GM19452 (cell line): ENCODE data around the gene PGA5.
"Not testable (repeated sequence)": the region's sequence is repeated elsewhere in the genome, so short reads cannot be mapped to it uniquely, and the experiment has no call there.

Source experiments
- ATAC-seq: cut with Tn5 transposase; IDR thresholded peaks from one replicate; pipeline ENCODE4 v1.9.1; 2021; ENCODE audit not compliant: unreplicated experiment

The PGA5 gene

GRCh38 chr11:61240875-61241274 lies at the start of gene PGA5:
PGA5 (plus strand) TSS chr11:61241175; CDS start chr11:61241227, 52 bp downstream.
- not testable (repeated sequence) for ATAC-seq

- ATAC-seq: no peak
Observed at GRCh38 chr11:61193596-61193995, 47.4 kb upstream of the PGA5 start.

DNA sequence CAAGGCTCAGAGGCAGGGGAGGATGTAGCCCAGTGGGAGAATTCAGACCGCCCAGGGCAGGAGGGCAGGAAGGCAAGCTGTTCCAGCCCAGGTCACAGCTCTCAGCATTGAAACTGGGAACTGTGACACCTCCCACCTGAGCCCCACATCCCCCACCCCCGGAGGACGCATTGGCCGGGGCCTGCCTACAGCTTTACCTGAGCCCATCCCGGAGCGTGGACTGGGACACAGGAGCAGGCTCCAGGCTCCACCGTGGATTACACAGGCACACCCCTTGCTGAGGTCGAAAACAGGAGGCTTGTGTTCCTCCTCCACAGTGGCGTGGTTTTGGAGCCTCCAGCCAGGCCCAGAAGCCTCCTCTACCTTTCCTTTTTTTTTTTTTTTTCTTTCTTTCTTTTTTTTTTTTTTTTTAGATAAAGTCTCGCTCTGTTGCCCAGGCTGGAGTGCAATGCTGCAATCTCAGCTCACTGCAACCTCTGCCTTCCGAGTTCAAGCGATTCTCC lies 46.8 kb upstream of the PGA5 start:
- ATAC-seq: no peak

DNA sequence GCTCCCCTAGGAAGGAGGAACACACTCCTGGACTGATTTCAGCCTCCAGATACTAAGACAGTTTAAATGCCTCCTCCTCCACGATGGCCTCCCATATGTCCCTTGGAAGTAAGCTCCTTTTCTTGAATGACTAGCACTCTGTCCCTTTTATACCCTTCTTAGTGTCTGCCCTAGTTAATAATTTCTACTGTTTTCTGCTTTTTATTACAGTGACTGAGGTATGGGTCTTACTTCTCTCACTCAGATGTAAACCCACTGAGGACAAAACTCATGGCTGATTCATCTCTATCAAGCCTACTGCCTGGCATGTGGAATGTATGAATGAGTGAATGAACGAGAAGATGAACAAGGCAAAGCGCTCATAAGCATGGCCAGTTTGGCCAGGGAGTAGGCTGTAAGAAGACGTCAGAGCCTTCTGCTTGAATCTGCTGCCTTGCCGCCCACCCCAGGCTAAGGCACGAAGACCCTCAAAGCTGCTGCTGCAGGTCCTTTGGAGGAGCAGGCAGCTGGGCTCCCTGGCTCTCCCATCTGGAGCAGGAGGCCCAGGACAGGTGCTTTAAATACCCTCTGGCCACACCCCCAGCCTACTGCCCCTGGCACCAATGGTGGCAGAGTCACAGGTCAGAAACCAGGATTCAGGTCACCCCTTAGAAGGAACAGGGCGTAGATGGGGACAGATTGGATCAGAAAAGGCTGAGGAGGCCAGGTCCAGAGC lies 45.8 kb upstream of the PGA5 start:
- ATAC-seq: no peak

GRCh38 chr11:61195719-61196118 lies 45.3 kb upstream of the PGA5 start:
- ATAC-seq: no peak

GRCh38 chr11:61198361-61198760 lies 42.6 kb upstream of the PGA5 start:
- ATAC-seq: no peak

GRCh38 chr11:61198948-61199523 lies 41.9 kb upstream of the PGA5 start:
- no peak for ATAC-seq

GRCh38 chr11:61201476-61201875 lies 39.5 kb upstream of the PGA5 start:
- ATAC-seq: no peak

DNA sequence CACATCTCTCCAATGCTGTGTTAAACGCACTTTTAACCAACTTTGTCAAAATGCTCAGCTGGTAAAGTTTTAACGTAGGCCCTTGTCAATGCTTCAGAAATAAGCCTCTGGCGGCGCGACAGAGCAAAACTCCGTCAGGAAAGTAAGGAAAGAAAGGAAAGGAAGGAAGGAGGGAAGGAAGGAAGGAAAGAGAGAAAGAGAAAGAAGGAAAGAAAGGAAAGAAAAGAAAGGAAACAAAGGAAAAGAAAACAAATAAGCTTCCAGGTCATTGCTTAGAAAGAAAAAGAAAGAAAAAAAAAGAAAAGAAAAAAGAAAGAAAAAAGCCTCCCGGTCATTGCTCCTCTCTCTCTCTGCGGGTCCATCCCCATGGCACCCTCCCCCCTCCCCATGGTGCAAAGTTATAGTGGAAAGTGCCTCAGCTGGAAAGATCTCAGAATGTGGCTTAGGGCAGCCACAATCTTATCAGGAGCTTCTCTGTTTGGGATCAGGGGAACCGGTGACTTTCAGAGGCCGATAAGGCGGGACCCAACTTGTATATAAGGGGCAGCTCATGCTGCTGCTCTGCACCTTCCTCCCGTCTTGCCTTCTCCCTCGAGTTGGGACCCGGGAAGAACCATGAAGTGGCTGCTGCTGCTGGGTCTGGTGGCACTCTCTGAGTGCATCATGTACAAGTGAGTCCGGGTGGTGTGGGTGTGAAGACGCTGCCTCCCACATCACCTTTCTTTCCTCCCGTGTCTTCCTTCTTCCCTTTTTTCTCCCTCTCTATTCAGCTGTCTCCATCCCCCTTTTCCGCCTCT lies 37.8 kb upstream of the PGA5 start, which contains the start of gene PGA3:
TSS of gene PGA3 (plus strand) at position 566 of the 797 bp plus-strand sequence. CDS start at position 616, 50 bp downstream.
- not testable (repeated sequence) for ATAC-seq

GRCh38 chr11:61203873-61204272 lies 37.1 kb upstream of the PGA5 start:
- not testable (repeated sequence) for ATAC-seq

- ATAC-seq: not testable (repeated sequence)
Observed at GRCh38 chr11:61204502-61205059, 36.4 kb upstream of the PGA5 start.

DNA sequence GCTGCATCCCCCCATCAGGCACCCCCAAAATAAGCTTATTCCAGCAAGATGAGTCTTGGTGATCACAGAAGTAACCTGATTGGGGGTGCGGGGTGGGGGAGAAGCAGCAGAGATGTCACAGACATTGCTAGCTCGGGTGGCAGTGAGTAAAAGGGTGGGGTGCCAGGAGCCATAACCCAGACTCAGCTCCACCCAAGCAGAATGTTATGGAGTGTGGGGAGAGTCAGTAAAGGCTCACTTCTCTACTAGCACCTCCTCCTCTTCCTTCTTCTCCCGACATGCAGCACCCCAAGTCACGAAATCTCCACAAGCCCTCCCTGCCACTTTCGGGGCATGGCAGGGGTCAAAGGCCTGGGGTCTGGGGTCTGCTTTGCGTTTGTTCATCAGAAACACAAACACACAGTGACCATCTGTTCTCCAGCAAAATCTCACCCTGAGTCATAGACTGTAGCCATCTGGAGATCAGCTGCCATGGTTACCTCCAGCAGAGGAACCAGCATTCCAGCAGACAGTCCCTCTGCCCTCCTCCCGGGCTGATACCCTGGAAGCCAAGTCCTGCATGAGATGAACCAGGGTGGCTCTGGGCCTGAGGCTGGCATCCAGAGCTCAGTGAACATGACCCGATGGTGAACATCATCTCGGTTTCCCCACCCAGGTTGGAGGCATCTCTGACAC lies 33.2 kb upstream of the PGA5 start:
- ATAC-seq: not testable (repeated sequence)

- ATAC-seq: not testable (repeated sequence)
Observed at GRCh38 chr11:61210629-61211028, 30.3 kb upstream of the PGA5 start.

DNA sequence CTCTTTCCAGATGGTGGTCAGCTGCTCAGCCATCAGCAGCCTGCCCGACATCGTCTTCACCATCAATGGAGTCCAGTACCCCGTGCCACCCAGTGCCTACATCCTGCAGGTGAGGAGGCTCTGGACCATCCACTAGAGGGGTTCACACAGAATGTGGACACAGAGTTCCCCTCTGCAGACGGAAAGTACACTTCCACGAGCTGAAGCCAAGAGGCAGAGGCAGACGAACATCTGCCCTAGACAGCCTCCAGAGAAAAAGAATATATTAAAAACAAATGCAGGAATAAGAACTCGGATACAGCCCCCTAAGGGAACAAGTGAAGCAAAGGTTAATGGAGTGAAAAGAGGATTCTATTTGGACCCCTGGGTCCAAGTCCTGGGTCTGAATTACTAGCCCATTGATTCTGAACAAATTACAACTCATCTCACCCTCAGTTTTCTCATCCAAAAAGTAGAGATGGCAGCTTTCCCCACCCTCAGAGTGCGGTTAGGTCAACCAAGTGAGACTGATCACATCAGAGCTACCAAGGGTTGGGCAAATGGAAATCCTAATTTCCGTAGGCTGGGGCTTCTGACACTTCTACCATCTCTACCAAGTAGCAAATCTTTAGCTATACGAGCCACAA lies 29.5 kb upstream of the PGA5 start:
- not testable (repeated sequence) for ATAC-seq

DNA sequence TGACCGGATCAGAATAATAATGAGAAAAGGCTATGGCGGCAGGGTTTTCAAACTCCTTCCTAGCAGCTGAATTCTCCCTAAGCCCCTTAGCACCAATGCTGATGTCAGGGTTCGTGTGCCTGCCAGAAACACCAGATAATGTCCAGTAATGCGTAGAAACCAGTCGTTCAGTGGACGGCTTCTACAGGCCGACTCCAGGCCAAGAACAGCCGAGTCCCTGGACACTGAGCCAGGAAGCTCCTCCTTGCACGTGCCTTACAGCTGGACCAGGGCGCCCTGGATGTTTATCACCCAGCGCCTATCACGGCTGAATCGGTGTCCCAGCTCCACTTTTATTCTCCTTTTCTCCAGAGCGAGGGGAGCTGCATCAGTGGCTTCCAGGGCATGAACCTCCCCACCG lies 28.8 kb upstream of the PGA5 start:
- ATAC-seq: not testable (repeated sequence)

GRCh38 chr11:61213711-61214324 lies 27.2 kb upstream of the PGA5 start:
- ATAC-seq: not testable (repeated sequence)

GRCh38 chr11:61218306-61218705 lies 22.7 kb upstream of the PGA5 start:
- ATAC-seq: not testable (repeated sequence)

DNA sequence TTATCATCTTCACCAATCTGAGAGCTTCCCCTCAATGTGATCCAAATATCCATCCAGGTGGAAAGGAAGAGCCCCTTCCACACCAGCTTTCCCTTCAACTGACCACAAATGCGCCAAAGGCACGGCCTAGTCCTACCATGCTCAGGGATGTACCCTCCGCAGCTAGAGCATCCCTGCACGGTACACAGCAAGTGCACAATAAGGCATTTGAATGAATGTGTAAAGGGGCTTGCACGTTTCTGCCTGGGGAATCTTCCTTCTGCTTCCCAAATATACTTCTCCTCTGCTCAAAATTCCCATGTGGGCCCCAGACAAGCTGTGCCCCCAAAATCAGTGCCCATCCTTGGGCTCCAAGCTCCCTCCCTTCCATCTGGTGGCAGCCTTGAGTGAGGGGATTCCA lies 22.0 kb upstream of the PGA5 start:
- not testable (repeated sequence) for ATAC-seq

GRCh38 chr11:61222047-61222446 lies 18.9 kb upstream of the PGA5 start, which contains the start of gene PGA4:
PGA4 (plus strand) TSS chr11:61222347; CDS start chr11:61222401, 54 bp downstream.
- ATAC-seq: not testable (repeated sequence)

- ATAC-seq: not testable (repeated sequence)
Observed at GRCh38 chr11:61222692-61223091, 18.3 kb upstream of the PGA5 start.
